ENCODE data around the gene TTYH1.

DNA sequence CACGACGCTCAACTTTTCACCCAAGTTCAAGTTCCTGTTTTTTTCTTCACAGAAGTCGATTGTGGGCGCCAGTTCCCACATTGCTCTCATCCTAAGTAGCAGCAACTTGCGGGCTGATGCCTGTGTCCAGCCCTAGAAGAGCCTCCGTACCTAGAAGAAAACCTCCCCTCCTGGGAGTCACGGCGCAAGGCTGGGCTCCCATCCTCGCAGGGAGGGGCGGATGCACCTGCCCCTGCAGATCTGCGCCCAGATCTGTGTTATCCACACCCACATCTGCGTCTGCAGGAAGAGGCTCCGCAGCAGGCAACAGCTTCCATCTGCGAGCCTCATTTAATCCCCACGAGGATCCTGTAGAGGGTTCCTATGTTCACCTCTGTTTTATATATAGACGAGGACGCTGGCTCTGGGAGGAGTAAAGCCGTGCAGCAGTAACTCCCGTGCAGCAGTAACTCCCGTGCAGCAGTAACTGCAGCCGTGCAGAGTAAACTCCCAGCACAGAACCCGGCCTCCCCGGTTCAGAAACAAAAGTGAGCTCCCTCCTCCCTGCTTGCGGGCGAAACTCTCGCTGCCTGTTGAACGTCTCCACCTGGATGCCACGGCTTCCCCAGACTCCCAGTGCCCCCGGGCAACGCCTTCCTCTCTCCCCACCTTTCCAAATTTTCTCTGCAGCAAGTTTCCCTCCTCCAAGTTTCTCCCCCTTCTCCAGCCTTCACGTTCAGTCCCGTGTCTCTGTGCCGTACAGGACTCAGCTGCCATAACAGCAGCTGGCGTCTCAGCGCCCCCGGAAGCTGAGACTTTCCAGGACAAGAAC, 27.1 kb upstream of the TTYH1 start:
- TF ChIP-seq POLR2AphosphoS2 (conservative IDR thresholded peaks at IDR 0.05; ENCODE audit: low read length): no peak
- TF ChIP-seq ZNF302 (CRISPR knock-in tag; IDR thresholded peaks at IDR 0.05): no peak
- TF ChIP-seq, protein P1, sequence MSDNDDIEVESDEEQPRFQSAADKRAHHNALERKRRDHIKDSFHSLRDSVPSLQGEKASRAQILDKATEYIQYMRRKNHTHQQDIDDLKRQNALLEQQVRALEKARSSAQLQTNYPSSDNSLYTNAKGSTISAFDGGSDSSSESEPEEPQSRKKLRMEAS (IDR thresholded peaks at IDR 0.05): no peak
- TF ChIP-seq RNF2 (IDR thresholded peaks at IDR 0.05; ENCODE audit: borderline replicate concordance, low read depth): no peak
- no peak for TF ChIP-seq RCOR1 (IDR thresholded peaks at IDR 0.05; ENCODE audit: low read depth, low read length)
- TF ChIP-seq ELK1 (IDR thresholded peaks at IDR 0.05; ENCODE audit: low read depth, low read length): no peak
- TF ChIP-seq JUNB (IDR thresholded peaks at IDR 0.05): no peak
- no peak for TF ChIP-seq CTCF (IDR thresholded peaks at IDR 0.05)
- TF ChIP-seq HDAC2 (IDR thresholded peaks at IDR 0.05): no peak
- TF ChIP-seq REST (IDR thresholded peaks at IDR 0.05): no peak
- no peak for TF ChIP-seq CEBPB (IDR thresholded peaks at IDR 0.05)
- no peak for TF ChIP-seq PBX3 (IDR thresholded peaks at IDR 0.05)
- no peak for TF ChIP-seq CHD2 (IDR thresholded peaks at IDR 0.05; ENCODE audit: low read length, partially characterized antibody)
- TF ChIP-seq KDM1A (IDR thresholded peaks at IDR 0.05; ENCODE audit: low read depth): no peak
